SIG-M5 (cell line): ENCODE data around the gene COPE.
"Not testable (repeated sequence)": the region's sequence is repeated elsewhere in the genome, so short reads cannot be mapped to it uniquely, and the experiment has no call there.

ENCODE experiments used
- DNase-seq: peaks from one replicate; lab custom pipeline; 2025; lab: John Stamatoyannopoulos, UW

The COPE gene

GRCh38 chr19:18908917-18909619 is 10.1 kb downstream of the COPE start:
- DNase-seq, result no peak

GRCh38 chr19:18906605-18907519 is 12.3 kb downstream of the COPE start:
- no peak for DNase-seq

GRCh38 chr19:18905513-18906236 is 13.5 kb downstream of the COPE start:
- no peak for DNase-seq

- DNase-seq, result no peak
Measured at GRCh38 chr19:18905058-18905456, 14.1 kb downstream of the COPE start.

GRCh38 chr19:18904334-18905057 is 14.7 kb downstream of the COPE start:
- no peak for DNase-seq

GRCh38 chr19:18903156-18904037 is 15.8 kb downstream of the COPE start:
- DNase-seq, result no peak

- DNase-seq, result not testable (repeated sequence)
Measured at GRCh38 chr19:18902519-18902918, 16.7 kb downstream of the COPE start.

- DNase-seq, result no peak
Measured at GRCh38 chr19:18901491-18901890, 17.7 kb downstream of the COPE start.

GRCh38 chr19:18900700-18901481 is 18.3 kb downstream of the COPE start:
- no peak for DNase-seq

GRCh38 chr19:18899624-18900560 is 19.3 kb downstream of the COPE start:
- no peak for DNase-seq

GRCh38 chr19:18898607-18899408 is 20.4 kb downstream of the COPE start:
- DNase-seq, result no peak

GRCh38 chr19:18898081-18898606 is 21.0 kb downstream of the COPE start:
- no peak for DNase-seq

GRCh38 chr19:18897094-18898029 is 21.8 kb downstream of the COPE start:
- DNase-seq, result no peak

- no peak for DNase-seq
Measured at GRCh38 chr19:18896421-18896841, 22.8 kb downstream of the COPE start.

GRCh38 chr19:18895824-18896341 is 23.3 kb downstream of the COPE start, which contains the start of gene CERS1:
Gene CERS1, minus strand, starts transcription at chr19:18896158. Its CDS starts 86 bp downstream, at chr19:18896072.
- DNase-seq, result no peak
